ENCODE results near the gene IPCEF1. TPM values are rescaled to one million over a fixed set of nuclear protein-coding genes. Genes with fewer than 3 reads are reported as not detected.

Gene IPCEF1
- total RNA-seq, 1 experiment from 2014 or later: 0.48 TPM

DNA sequence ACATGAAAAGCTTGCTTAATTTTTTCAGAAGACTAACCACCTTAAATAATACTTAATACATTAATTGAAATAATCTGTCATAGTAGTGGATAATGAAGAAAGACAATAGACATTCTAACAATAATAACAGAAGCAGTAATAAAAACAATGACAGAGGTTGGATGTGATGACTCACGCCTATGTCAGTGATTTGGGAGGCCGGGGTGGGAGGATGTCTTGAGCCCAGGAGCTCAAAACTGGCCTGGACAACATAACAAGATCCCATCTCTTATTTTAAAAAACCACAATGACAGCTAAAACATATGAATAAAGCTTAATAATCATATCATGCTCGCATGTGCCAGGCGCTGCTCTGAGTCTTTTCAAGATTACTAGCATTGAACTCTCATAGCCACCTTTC, 105.5 kb downstream of the IPCEF1 start:
- TF ChIP-seq, protein P1, sequence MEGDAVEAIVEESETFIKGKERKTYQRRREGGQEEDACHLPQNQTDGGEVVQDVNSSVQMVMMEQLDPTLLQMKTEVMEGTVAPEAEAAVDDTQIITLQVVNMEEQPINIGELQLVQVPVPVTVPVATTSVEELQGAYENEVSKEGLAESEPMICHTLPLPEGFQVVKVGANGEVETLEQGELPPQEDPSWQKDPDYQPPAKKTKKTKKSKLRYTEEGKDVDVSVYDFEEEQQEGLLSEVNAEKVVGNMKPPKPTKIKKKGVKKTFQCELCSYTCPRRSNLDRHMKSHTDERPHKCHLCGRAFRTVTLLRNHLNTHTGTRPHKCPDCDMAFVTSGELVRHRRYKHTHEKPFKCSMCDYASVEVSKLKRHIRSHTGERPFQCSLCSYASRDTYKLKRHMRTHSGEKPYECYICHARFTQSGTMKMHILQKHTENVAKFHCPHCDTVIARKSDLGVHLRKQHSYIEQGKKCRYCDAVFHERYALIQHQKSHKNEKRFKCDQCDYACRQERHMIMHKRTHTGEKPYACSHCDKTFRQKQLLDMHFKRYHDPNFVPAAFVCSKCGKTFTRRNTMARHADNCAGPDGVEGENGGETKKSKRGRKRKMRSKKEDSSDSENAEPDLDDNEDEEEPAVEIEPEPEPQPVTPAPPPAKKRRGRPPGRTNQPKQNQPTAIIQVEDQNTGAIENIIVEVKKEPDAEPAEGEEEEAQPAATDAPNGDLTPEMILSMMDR (conservative IDR thresholded peaks at IDR 0.05): no peak
- peaks cover 24 to 31% of the 10 kb centered on the region in 2 experiments for H3K4me1 Mint-ChIP-seq

More for the DNA sequence above, 105.5 kb downstream of the IPCEF1 start:
- H3K4me2 ChIP-seq (ENCODE audit: insufficient read depth, insufficient read length, low read length): no peak overlapping the region
- no peak overlapping the region for H3K27ac ChIP-seq (ENCODE audit: insufficient read length, low read depth, low read length)
- H4K20me1 ChIP-seq (ENCODE audit: control insufficient read depth, insufficient read depth, insufficient read length): no peaks in the 10 kb centered on the region
- H3K4ac ChIP-seq (ENCODE audit: low read depth, low read length): no peak overlapping the region
- H2AK5ac ChIP-seq (ENCODE audit: insufficient read length, low read length): no peak overlapping the region
- no peaks in the 10 kb centered on the region for H3K79me2 ChIP-seq (ENCODE audit: insufficient read depth, low read length)
- H3K4me1 ChIP-seq (ENCODE audit: insufficient read depth, low read length): peaks cover 3% of the 10 kb centered on the region; the same call in 1 of the 2 replicates
- no peak overlapping the region for H3T11ph ChIP-seq (ENCODE audit: low read length)
- H3K27ac Mint-ChIP-seq: no peak overlapping the region
- no peak overlapping the region for H2BK5ac ChIP-seq (ENCODE audit: insufficient read length, low read length)
- no peak overlapping the region for H3K14ac ChIP-seq (ENCODE audit: insufficient read depth, low read length)
- H3K36me3 Mint-ChIP-seq (ENCODE audit: insufficient read depth in 1 of 3, low read depth in 3 of 3): peaks cover 0 to 6% (median 2%) of the 10 kb centered on the region in 3 experiments; a peak in 4 of 7 replicates
- H2BK15ac ChIP-seq (ENCODE audit: low read depth, low read length): no peak overlapping the region
- H2BK120ac ChIP-seq (ENCODE audit: low read depth, low read length, poor library complexity, severe bottlenecking): no peak overlapping the region
- no peaks in the 10 kb centered on the region for H3K27me3 Mint-ChIP-seq (ENCODE audit: low read depth)
- H2BK20ac ChIP-seq (ENCODE audit: low read depth, low read length, poor library complexity, severe bottlenecking): no peak overlapping the region
- no peak overlapping the region for H3K9ac ChIP-seq (ENCODE audit: extremely low read depth, insufficient read length, low read length)
- peaks cover 2 to 7% of the 10 kb centered on the region in 2 experiments; a peak in 3 of 5 replicates for H3K9me3 Mint-ChIP-seq
- H3K23me2 ChIP-seq (ENCODE audit: insufficient read length, low read depth, low read length, poor library complexity, severe bottlenecking): no peaks in the 10 kb centered on the region
- no peak overlapping the region for H2BK12ac ChIP-seq (ENCODE audit: insufficient read length, low read depth, low read length)
- no peak overlapping the region for H2AFZ ChIP-seq (ENCODE audit: low read length)
- no peak for DNase-seq
- no peak overlapping the region for H3K56ac ChIP-seq (ENCODE audit: insufficient read length, low read depth, low read length)
- H3K27me3 ChIP-seq (ENCODE audit: insufficient read depth, low read length): no peaks in the 10 kb centered on the region
- H3K4me3 Mint-ChIP-seq: no peak overlapping the region
- WGBS (ENCODE audit: extremely low coverage, insufficient read length, low lambda C conversion rate): no CpG with 5 or more reads among the region's 4 CpGs
- no peak overlapping the region for H3K23ac ChIP-seq (ENCODE audit: insufficient read length, low read depth, low read length)
- H3K79me1 ChIP-seq (ENCODE audit: insufficient read depth, low read depth, low read length, poor library complexity, severe bottlenecking): no peaks in the 10 kb centered on the region
- no peak overlapping the region for H4K91ac ChIP-seq (ENCODE audit: insufficient read length, low read depth, low read length)
- H3K9me3 ChIP-seq (ENCODE audit: control insufficient read depth, low read depth, low read length): no peaks in the 10 kb centered on the region
- no peak overlapping the region for H4K5ac ChIP-seq (ENCODE audit: insufficient read length, low read depth, low read length)
- H4K8ac ChIP-seq (replicated peaks; ENCODE audit: insufficient read length, low read depth, low read length): no peak overlapping the region
- no peak overlapping the region for H3K18ac ChIP-seq (ENCODE audit: insufficient read length, low read depth, low read length)

Data from H9 (cell line).